H1 (cell line): Measurements from ENCODE around the gene GAK. TPM values are rescaled to one million over a fixed set of nuclear protein-coding genes. Genes with fewer than 3 reads are reported as not detected.
A peak's percentile ranks its signal among the peaks of the same experiment; 100 is the strongest.

Source experiments
- CTCF ChIA-PET: fragments of 300-600 bp; sonication (Branson Sonifier 250); formaldehyde crosslinking; loops from one replicate; lab custom pipeline; 2021; ENCODE audit not compliant: partially characterized antibody; lab: Charles Lee
- POLR2A ChIA-PET: fragments of 300-600 bp; sonication (Branson Sonifier 250); formaldehyde crosslinking; loops from one replicate; lab custom pipeline; 2021; ENCODE audit warnings: inconsistent platforms; ENCODE audit not compliant: partially characterized antibody; lab: Charles Lee
- DNase-seq, 2 experiments: peaks; one replicate each; pipeline versions ENCODE4 v3.0.0 to v3.0.0-alpha.2; 2010 to 2022; ENCODE audit warnings: low spot score in 2 of 2, low read depth in 1 of 2, mixed read lengths in 1 of 2
- FAIRE-seq: peaks from 2 replicates; lab custom pipeline; 2011; peaks lifted over from hg19 to GRCh38; lab: Jason Lieb, UNC
- H2AFZ ChIP-seq: 2 replicates; pipeline ENCODE4 v1.8.1; 2012; ENCODE audit warnings: low read length, inconsistent platforms
- H2AK5ac ChIP-seq: 2 replicates; pipeline ENCODE4 v1.6.1; 2013; ENCODE audit warnings: low read depth, low read length
- H2BK120ac ChIP-seq: replicated peaks from 2 replicates; pipeline ENCODE3; 2013; ENCODE audit warnings: low read depth, low read length, inconsistent platforms
- H2BK12ac ChIP-seq: 2 replicates; pipeline ENCODE4 v1.6.1; 2013; ENCODE audit warnings: low read depth, low read length
- H2BK15ac ChIP-seq: 2 replicates; pipeline ENCODE4 v1.6.1; 2013; ENCODE audit warnings: low read length
- H2BK20ac ChIP-seq: 2 replicates; pipeline ENCODE4 v1.6.1; 2013; ENCODE audit warnings: low read length
- H2BK5ac ChIP-seq: 2 replicates; pipeline ENCODE4 v1.6.1; 2013; ENCODE audit warnings: low read depth, low read length
- H3K14ac ChIP-seq: 2 replicates; pipeline ENCODE4 v1.6.1; 2013; ENCODE audit warnings: inconsistent platforms; ENCODE audit not compliant: insufficient read length
- H3K18ac ChIP-seq: 2 replicates; pipeline ENCODE4 v1.6.1; 2013; ENCODE audit warnings: low read length; ENCODE audit errors: extremely low read depth
- H3K23ac ChIP-seq: 2 replicates; pipeline ENCODE4 v1.6.1; 2013; ENCODE audit warnings: inconsistent platforms; ENCODE audit not compliant: insufficient read length
- H3K23me2 ChIP-seq: 2 replicates; pipeline ENCODE4 v1.6.1; 2013; ENCODE audit warnings: low read depth, low read length
- H3K27ac ChIP-seq: 2 replicates; pipeline ENCODE4 v1.6.1; 2011; ENCODE audit warnings: low read depth, low read length, inconsistent platforms
- H3K27me3 ChIP-seq, 4 experiments: replicated peaks in 1 of 4; 1 replicate in 1 of 4; 2 replicates in 3 of 4; pipeline versions ENCODE4 v1.6.1 to v1.8.1; 2011 to 2013; ENCODE audit warnings: low read length in 3 of 4, mild to moderate bottlenecking in 3 of 4, inconsistent platforms in 2 of 4, mixed read lengths in 2 of 4, moderate library complexity in 1 of 4; ENCODE audit not compliant: control insufficient read depth in 3 of 4, insufficient read depth in 3 of 4; ENCODE audit errors: extremely low read depth in 1 of 4
- H3K36me3 ChIP-seq, 4 experiments: 2 replicates each; pipeline versions ENCODE4 v1.6.1 to v1.8.1; 2011 to 2013; ENCODE audit warnings: mild to moderate bottlenecking in 4 of 4, low read length in 3 of 4, moderate library complexity in 2 of 4, control low read depth in 1 of 4, inconsistent platforms in 1 of 4; ENCODE audit not compliant: insufficient read depth in 4 of 4, control insufficient read depth in 2 of 4
- H3K4ac ChIP-seq: replicated peaks from 2 replicates; pipeline ENCODE3; 2013; ENCODE audit warnings: low read length, low read depth, mixed read lengths, inconsistent platforms; ENCODE audit not compliant: insufficient read length
- H3K4me1 ChIP-seq, 4 experiments: replicated peaks in 1 of 4; 1 replicate in 1 of 4; 2 replicates in 3 of 4; pipeline versions ENCODE4 v1.6.1 to v1.8.1; 2011 to 2013; ENCODE audit warnings: low read length in 3 of 4, inconsistent platforms in 2 of 4, mixed read lengths in 1 of 4; ENCODE audit not compliant: insufficient read depth in 4 of 4, control insufficient read depth in 3 of 4
- H3K4me2 ChIP-seq, 2 experiments: 2 replicates each; pipeline versions ENCODE4 v1.6.1 to v1.8.1; 2011 to 2013; ENCODE audit warnings: low read depth in 2 of 2, low read length in 2 of 2, control low read depth in 1 of 2, inconsistent platforms in 1 of 2, mild to moderate bottlenecking in 1 of 2; ENCODE audit not compliant: insufficient read depth in 1 of 2
- H3K4me3 ChIP-seq, 4 experiments: fragments of 200-600, 300-600 bp in 1 of 4; sonication (generic), shearing (Covaris generic), sonication (Bioruptor Twin) in 1 of 4; 2 replicates each; pipeline versions ENCODE4 v1.5.1 to v1.8.1; 2011 to 2016; ENCODE audit warnings: low read length in 4 of 4, low read depth in 3 of 4, control low read depth in 2 of 4, inconsistent platforms in 2 of 4, mild to moderate bottlenecking in 2 of 4, mixed read lengths in 1 of 4, moderate library complexity in 1 of 4; ENCODE audit not compliant: insufficient read depth in 2 of 4; ENCODE audit errors: extremely low read depth in 1 of 4
- H3K56ac ChIP-seq: replicated peaks from 2 replicates; pipeline ENCODE3; 2013; ENCODE audit warnings: low read depth, mild to moderate bottlenecking, mixed read lengths, low read length, inconsistent platforms; ENCODE audit not compliant: insufficient read length
- H3K79me1 ChIP-seq: 2 replicates; pipeline ENCODE4 v1.6.1; 2013; ENCODE audit warnings: low read depth, low read length, control low read depth
- H3K79me2 ChIP-seq, 2 experiments: 2 replicates each; pipeline versions ENCODE4 v1.6.1 to v1.8.1; 2012 to 2013; ENCODE audit warnings: low read length in 2 of 2, mild to moderate bottlenecking in 2 of 2, inconsistent platforms in 1 of 2; ENCODE audit not compliant: insufficient read depth in 2 of 2, control insufficient read depth in 1 of 2
- H3K9ac ChIP-seq, 4 experiments: replicated peaks in 1 of 4; 1 replicate in 1 of 4; 2 replicates in 3 of 4; pipeline versions ENCODE4 v1.6.1 to v1.8.1; 2011 to 2013; ENCODE audit warnings: low read depth in 3 of 4, low read length in 3 of 4, control low read depth in 2 of 4, mild to moderate bottlenecking in 2 of 4, moderate library complexity in 2 of 4, inconsistent platforms in 1 of 4; ENCODE audit errors: extremely low read depth in 1 of 4
- H3K9me3 ChIP-seq, 2 experiments: 2 replicates each; pipeline versions ENCODE4 v1.6.1 to v1.8.1; 2012 to 2013; ENCODE audit warnings: mild to moderate bottlenecking in 2 of 2, moderate library complexity in 2 of 2, control low read depth in 1 of 2, inconsistent platforms in 1 of 2, low read depth in 1 of 2, low read length in 1 of 2, mixed read lengths in 1 of 2; ENCODE audit not compliant: insufficient read depth in 2 of 2
- H4K20me1 ChIP-seq, 2 experiments: replicated peaks in 1 of 2; 2 replicates each; pipeline versions ENCODE3 to v1.8.1; 2011 to 2013; ENCODE audit warnings: inconsistent platforms in 2 of 2, low read length in 2 of 2, mild to moderate bottlenecking in 1 of 2; ENCODE audit not compliant: insufficient read depth in 2 of 2, control insufficient read depth in 1 of 2
- H4K5ac ChIP-seq: 2 replicates; pipeline ENCODE4 v1.6.1; 2013; ENCODE audit warnings: low read length, low read depth, mixed read lengths, inconsistent platforms; ENCODE audit not compliant: insufficient read length
- H4K8ac ChIP-seq: 2 replicates; pipeline ENCODE4 v1.8.0; 2013; ENCODE audit warnings: mild to moderate bottlenecking, moderate library complexity, low read length, inconsistent platforms; ENCODE audit not compliant: insufficient read depth; ENCODE audit errors: extremely low read depth
- H4K91ac ChIP-seq: replicated peaks from 2 replicates; pipeline ENCODE3; 2013; ENCODE audit warnings: low read length, mixed read lengths, inconsistent platforms; ENCODE audit not compliant: insufficient read length
- POLR2A ChIP-seq, 2 experiments: IDR thresholded peaks; 1 replicate in 1 of 2; 2 replicates in 1 of 2; pipeline ENCODE4 v1.6.1; 2011; ENCODE audit warnings: low read depth in 2 of 2, low read length in 2 of 2, mild to moderate bottlenecking in 2 of 2; ENCODE audit errors: control extremely low read depth in 1 of 2
- POU5F1 ChIP-seq: IDR thresholded peaks from 2 replicates; pipeline ENCODE4 v1.6.1; 2011; ENCODE audit warnings: low read depth, mild to moderate bottlenecking, low read length, moderate library complexity
- RBBP5 ChIP-seq: IDR thresholded peaks from 2 replicates; pipeline ENCODE4 v1.7.1; 2012; ENCODE audit warnings: low read depth, mild to moderate bottlenecking, inconsistent platforms, low read length, moderate library complexity, borderline replicate concordance
- SIN3A ChIP-seq, 2 experiments: IDR thresholded peaks in 1 of 2; conservative IDR thresholded peaks in 1 of 2; 2 replicates each; pipeline ENCODE4 v1.6.1; 2011 to 2012; ENCODE audit warnings: low read length in 2 of 2, improper control_type of control experiment in 1 of 2, low read depth in 1 of 2, mild to moderate bottlenecking in 1 of 2
- SUZ12 ChIP-seq: fragments of 200-600 bp; sonication (generic); IDR thresholded peaks from 2 replicates; pipeline ENCODE4 v1.6.1; 2012; ENCODE audit warnings: mild to moderate bottlenecking, inconsistent platforms, low read length, moderate library complexity, mixed read lengths
- WGBS, 2 experiments: shearing (Covaris generic) in 1 of 2; methylation state at CpG; one replicate each; pipeline versions ENCODE4 v1.1.6 to v1.1.7; 2013 to 2015; ENCODE audit warnings: low lambda C conversion rate in 2 of 2, mixed read lengths in 2 of 2, inconsistent platforms in 1 of 2, low coverage in 1 of 2, missing lambda C conversion rate in 1 of 2; ENCODE audit not compliant: insufficient replicate concordance in 2 of 2, insufficient coverage in 1 of 2, insufficient read length in 1 of 2; ENCODE audit errors: extremely low coverage in 1 of 2, missing lambda C conversion rate in 1 of 2; 5-methylcytosine and 5-hydroxymethylcytosine counted together
- polyA plus RNA-seq, 7 experiments: library from polyadenylated mRNA; depleted of rRNA in 3 of 7; stranded (reverse) in 5 of 7; unstranded in 2 of 7; fragments of >200 nt in 5 of 7; fragments of 200-250 nt in 2 of 7; gene quantifications; 1 replicate in 5 of 7; 2 replicates in 1 of 7; 4 replicates in 1 of 7; pipeline versions ENCODE4 v1.2.1 to v1.2.3, GENCODE V29; 2011 to 2013; ENCODE audit warnings: missing spikeins in 2 of 7, mixed read lengths in 2 of 7
- total RNA-seq: library from RNA; stranded (reverse); fragmentation: NEBNext Ultra II Directional; extraction: Animal tissue kit (Norgen Biotek cat#: 25700); gene quantifications from 2 replicates; pipeline ENCODE4 v1.2.1, GENCODE V29; 2021
- TF ChIP-seq, protein P1 (sequence below), 3 experiments: IDR thresholded peaks; 1 replicate in 2 of 3; 2 replicates in 1 of 3; pipeline versions ENCODE4 v1.5.1 to v1.6.1; 2011; ENCODE audit warnings: low read length in 3 of 3, mild to moderate bottlenecking in 3 of 3, inconsistent platforms in 2 of 3, low read depth in 1 of 3, moderate library complexity in 1 of 3; ENCODE audit not compliant: insufficient read depth in 1 of 3; ENCODE audit errors: control extremely low read depth in 1 of 3
- TF ChIP-seq, protein P2 (sequence below): IDR thresholded peaks from 2 replicates; pipeline ENCODE4 v1.6.1; 2012; ENCODE audit warnings: inconsistent platforms

GAK gene
- total and polyA plus RNA-seq, 2 of the 8 experiments (the other 6 are each of a cell fraction or from before 2014, with no cell fraction given) = 31.5 to 70.8 TPM

DNA sequence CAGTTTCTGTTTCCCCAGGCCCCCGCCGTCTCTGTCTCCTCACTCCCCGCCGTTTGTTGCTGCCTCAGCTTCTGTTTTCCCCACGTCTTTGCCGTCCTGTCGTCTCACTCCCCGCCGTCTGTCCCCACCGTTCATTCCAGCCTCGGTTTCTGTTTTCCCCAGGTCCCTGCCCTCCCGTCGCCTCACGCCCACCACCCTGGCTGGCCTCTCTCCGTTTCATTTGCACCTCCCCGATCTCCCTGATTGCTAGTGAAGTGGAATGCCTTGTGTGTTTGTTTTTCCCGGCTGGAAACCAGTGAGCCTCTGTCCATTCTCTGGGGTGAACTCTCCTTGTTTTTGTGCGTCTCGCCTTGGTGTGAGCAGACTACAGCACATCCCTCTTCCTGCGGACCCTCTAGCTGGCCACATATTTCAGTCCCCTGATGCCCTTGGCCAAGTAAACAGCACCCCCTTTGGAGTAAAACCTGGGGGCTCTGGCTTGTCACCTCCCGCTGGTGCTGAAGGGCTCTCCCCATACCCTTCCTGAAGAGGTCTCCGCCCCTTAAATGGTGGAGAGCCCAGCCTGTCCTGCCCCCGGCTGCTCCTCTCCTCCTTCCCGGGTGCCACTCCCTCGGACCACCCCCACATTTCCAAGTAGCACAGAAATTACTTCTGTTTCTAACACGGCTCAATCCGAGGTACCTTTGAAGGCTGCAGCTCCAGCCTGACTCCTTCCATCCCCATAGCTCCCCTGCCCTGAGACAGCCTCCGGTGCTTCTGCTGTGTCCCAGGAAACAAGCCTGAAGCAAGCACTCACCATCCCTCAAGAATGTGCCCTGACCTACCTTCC is 13.4 kb upstream of the GAK start:
- Histone ChIP-seq H4K20me1 (peaks cover 0 to under 1% of the 10 kb centered on the region in 2 experiments), H2BK15ac (peak overlapping the region; percentile 61), H2AFZ (peak overlapping the region; percentile 83), H3K36me3 (no peaks in the 10 kb centered on the region), H3K56ac (no peak overlapping the region), H3K4me1 (peaks cover 3 to 10% (median 8%) of the 10 kb centered on the region in 4 experiments), H2BK12ac (peak overlapping the region; percentile 68; the same call in 1 of the 2 replicates), H3K4ac (peak overlapping the region; percentile 44), H2BK20ac (no peak overlapping the region), H3K4me2 (peak overlapping the region; percentile 69 to 83), H2BK120ac (no peak overlapping the region), H3K27ac (no peak overlapping the region), H3K23ac (no peak overlapping the region), H3K23me2 (peaks cover 6% of the 10 kb centered on the region; the same call in 1 of the 2 replicates), H2AK5ac (0 out of 2 replicates have a peak overlapping the region, but pooled peaks have one; percentile 5), H3K18ac (peak overlapping the region; percentile 60), H3K79me1 (no peaks in the 10 kb centered on the region), H3K9me3 (no peaks in the 10 kb centered on the region), H3K9ac (no peak overlapping the region; a peak in 1 of 7 replicates), H3K79me2 (no peaks in the 10 kb centered on the region), H4K91ac (peak overlapping the region; percentile 46), H4K5ac (peak overlapping the region; percentile 38), H4K8ac (peak overlapping the region; percentile 9; the same call in 1 of the 2 replicates), H3K27me3 (peaks cover 0 to 11% (median 6%) of the 10 kb centered on the region in 4 experiments; a peak in 4 of 7 replicates), H3K14ac (no peak overlapping the region), H2BK5ac (peak overlapping the region; percentile 44; the same call in 1 of the 2 replicates), H3K4me3 (peak overlapping the region in 3 of 4 experiments; percentile 5 to 51 (median 14); a peak in 5 of 8 replicates)
- CTCF ChIA-PET = interaction anchor here (1.0 kb wide), 1 partner anchor 18 kb away, joined by 3 read pairs; no protein-coding TSS in a partner anchor
- POLR2A ChIA-PET = interaction anchor here (0.5 to 1.7 kb wide), 2 partner anchors 13 to 187 kb away, joined by 3 to 4 read pairs; partner anchors contain the start of genes GAK and TMEM175
- peak in 1 of 2 experiments; percentile 49 for DNase-seq
- FAIRE-seq = no peak
- WGBS, 2 experiments = 42% methylated on average over 28 of the region's 28 CpGs; no CpG with 5 or more reads in 1 of the 2 experiments
- TF ChIP-seq POU5F1 (no peak), SUZ12 (no peak), POLR2A (IDR thresholded peaks at IDR 0.05; ENCODE audit: control extremely low read depth in 1 of 2, low read depth in 2 of 2, low read length in 2 of 2) (no peak), RBBP5 (no peak), SIN3A (conservative IDR thresholded peaks at IDR 0.05 in 1 of 2, IDR thresholded peaks at IDR 0.05 in 1 of 2; ENCODE audit: low read depth in 1 of 2, low read length in 2 of 2) (no peak)
- TF ChIP-seq, protein P1, sequence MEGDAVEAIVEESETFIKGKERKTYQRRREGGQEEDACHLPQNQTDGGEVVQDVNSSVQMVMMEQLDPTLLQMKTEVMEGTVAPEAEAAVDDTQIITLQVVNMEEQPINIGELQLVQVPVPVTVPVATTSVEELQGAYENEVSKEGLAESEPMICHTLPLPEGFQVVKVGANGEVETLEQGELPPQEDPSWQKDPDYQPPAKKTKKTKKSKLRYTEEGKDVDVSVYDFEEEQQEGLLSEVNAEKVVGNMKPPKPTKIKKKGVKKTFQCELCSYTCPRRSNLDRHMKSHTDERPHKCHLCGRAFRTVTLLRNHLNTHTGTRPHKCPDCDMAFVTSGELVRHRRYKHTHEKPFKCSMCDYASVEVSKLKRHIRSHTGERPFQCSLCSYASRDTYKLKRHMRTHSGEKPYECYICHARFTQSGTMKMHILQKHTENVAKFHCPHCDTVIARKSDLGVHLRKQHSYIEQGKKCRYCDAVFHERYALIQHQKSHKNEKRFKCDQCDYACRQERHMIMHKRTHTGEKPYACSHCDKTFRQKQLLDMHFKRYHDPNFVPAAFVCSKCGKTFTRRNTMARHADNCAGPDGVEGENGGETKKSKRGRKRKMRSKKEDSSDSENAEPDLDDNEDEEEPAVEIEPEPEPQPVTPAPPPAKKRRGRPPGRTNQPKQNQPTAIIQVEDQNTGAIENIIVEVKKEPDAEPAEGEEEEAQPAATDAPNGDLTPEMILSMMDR (IDR thresholded peaks at IDR 0.05; ENCODE audit: control extremely low read depth in 1 of 3, insufficient read depth in 1 of 3, low read depth in 1 of 3, low read length in 3 of 3) = no peak
- TF ChIP-seq, protein P2, sequence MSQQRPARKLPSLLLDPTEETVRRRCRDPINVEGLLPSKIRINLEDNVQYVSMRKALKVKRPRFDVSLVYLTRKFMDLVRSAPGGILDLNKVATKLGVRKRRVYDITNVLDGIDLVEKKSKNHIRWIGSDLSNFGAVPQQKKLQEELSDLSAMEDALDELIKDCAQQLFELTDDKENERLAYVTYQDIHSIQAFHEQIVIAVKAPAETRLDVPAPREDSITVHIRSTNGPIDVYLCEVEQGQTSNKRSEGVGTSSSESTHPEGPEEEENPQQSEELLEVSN = no peak
